Hepatic stellate cell (primary cell): Measurements from ENCODE around the gene ACE2.
"Not testable (repeated sequence)": the region's sequence is repeated elsewhere in the genome, so short reads cannot be mapped to it uniquely, and the experiment has no call there.

Source experiments
- DNase-seq: peaks from one replicate; pipeline ENCODE4 v3.0.0; 2011; ENCODE audit warnings: low spot score

Gene ACE2

GRCh38 chrX:15600745-15601144 lies at the start of gene ACE2:
ACE2 (minus strand) TSS chrX:15600960; CDS start chrX:15600911, 49 bp downstream.
- DNase-seq, result no peak

GRCh38 chrX:15647510-15647909 lies 46.8 kb upstream of the ACE2 start:
- not testable (repeated sequence) for DNase-seq

GRCh38 chrX:15646543-15646942 lies 45.8 kb upstream of the ACE2 start:
- DNase-seq, result no peak

- no peak for DNase-seq
Measured at GRCh38 chrX:15646031-15646430, 45.3 kb upstream of the ACE2 start.

GRCh38 chrX:15645266-15645665 lies 44.5 kb upstream of the ACE2 start:
- no peak for DNase-seq

- DNase-seq, result no peak
Measured at GRCh38 chrX:15644560-15644872, 43.8 kb upstream of the ACE2 start.

- no peak for DNase-seq
Measured at GRCh38 chrX:15643786-15644559, 43.2 kb upstream of the ACE2 start.

GRCh38 chrX:15631637-15632036 lies 30.9 kb upstream of the ACE2 start:
- DNase-seq, result no peak

GRCh38 chrX:15623054-15623453 lies 22.3 kb upstream of the ACE2 start:
- no peak for DNase-seq

GRCh38 chrX:15619053-15619755 lies 18.4 kb upstream of the ACE2 start:
- no peak for DNase-seq

- DNase-seq, result no peak
Measured at GRCh38 chrX:15617111-15617510, 16.4 kb upstream of the ACE2 start.

GRCh38 chrX:15616531-15616930 lies 15.8 kb upstream of the ACE2 start:
- no peak for DNase-seq

- no peak for DNase-seq
Measured at GRCh38 chrX:15607067-15607466, 6.3 kb upstream of the ACE2 start.

- DNase-seq, result no peak
Measured at GRCh38 chrX:15606136-15606535, 5.4 kb upstream of the ACE2 start.

- no peak for DNase-seq
Measured at GRCh38 chrX:15605226-15605625, 4.5 kb upstream of the ACE2 start.

GRCh38 chrX:15602761-15603160 lies 2.0 kb upstream of the ACE2 start:
- DNase-seq, result no peak

GRCh38 chrX:15601932-15602331 lies 1.2 kb upstream of the ACE2 start:
- no peak for DNase-seq

- no peak for DNase-seq
Measured at GRCh38 chrX:15600049-15600448, 711 bp downstream of the ACE2 start.

- no peak for DNase-seq
Measured at GRCh38 chrX:15599461-15599860, 1.3 kb downstream of the ACE2 start.

GRCh38 chrX:15598026-15598425 lies 2.7 kb downstream of the ACE2 start:
- DNase-seq, result no peak

- DNase-seq, result peak; percentile 3
Measured at GRCh38 chrX:15594371-15594770, 6.4 kb downstream of the ACE2 start.

GRCh38 chrX:15579778-15580747 lies 20.7 kb downstream of the ACE2 start:
- DNase-seq, result no peak

- DNase-seq, result no peak
Measured at GRCh38 chrX:15576019-15576418, 24.7 kb downstream of the ACE2 start.
